Fibroblast of peridontal ligament (primary cell): Measurements from ENCODE around the gene XAGE2.

Experiments used
- DNase-seq: peaks from one replicate; pipeline ENCODE4 v3.0.0-alpha.2; 2010; ENCODE audit errors: extremely low read depth

Gene XAGE2

DNA sequence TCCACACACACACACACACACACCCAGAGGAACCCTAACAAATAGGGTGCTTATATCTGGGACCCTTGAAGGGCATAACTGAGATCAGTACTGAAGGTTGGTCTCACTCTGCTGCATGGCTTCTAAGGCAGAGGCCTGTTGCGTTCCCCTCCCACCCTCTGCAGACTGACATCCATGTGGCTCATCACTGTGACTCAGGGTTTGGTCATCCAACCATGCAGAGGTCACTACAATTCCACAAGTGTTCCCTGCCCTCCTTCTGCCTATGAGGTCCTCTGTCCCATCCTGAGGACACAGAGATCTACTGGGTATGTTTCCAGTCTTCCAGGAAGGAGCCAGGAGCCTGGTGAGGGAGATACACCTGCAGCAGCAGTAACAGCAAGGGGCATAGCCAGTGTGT lies 55.8 kb downstream of the XAGE2 start:
- DNase-seq = peak; percentile 11
